HepG2 (cell line): Measurements from ENCODE around the gene PIK3C2B. TPM values are rescaled to one million over a fixed set of nuclear protein-coding genes. Genes with fewer than 3 reads are reported as not detected.

ENCODE experiments used
- ELF3 ChIP-seq: IDR thresholded peaks from 2 replicates; pipeline ENCODE4 v1.6.1; 2016; ENCODE audit warnings: missing genetic modification reagents, missing compliant biosample characterization
- GABPB1 ChIP-seq: IDR thresholded peaks from 2 replicates; pipeline ENCODE4 v1.6.1; 2016; ENCODE audit warnings: mild to moderate bottlenecking, missing genetic modification reagents, moderate library complexity, missing compliant biosample characterization
- HES4 ChIP-seq: sonication (generic); formaldehyde crosslinking; IDR thresholded peaks from 2 replicates; pipeline ENCODE4 v1.9.0; 2021; ENCODE audit warnings: mild to moderate bottlenecking, missing genetic modification reagents, borderline replicate concordance
- IRF2 ChIP-seq: IDR thresholded peaks from 2 replicates; pipeline ENCODE4 v1.6.1; 2018; ENCODE audit warnings: missing genetic modification reagents, missing compliant biosample characterization
- KLF12 ChIP-seq: sonication (generic); formaldehyde crosslinking; IDR thresholded peaks from 2 replicates; pipeline ENCODE4 v1.4.0; 2020; ENCODE audit warnings: missing genetic modification reagents, borderline replicate concordance
- MEF2D ChIP-seq: sonication (generic); formaldehyde crosslinking; IDR thresholded peaks from 2 replicates; pipeline ENCODE4 v1.5.1; 2020; ENCODE audit warnings: mild to moderate bottlenecking, missing genetic modification reagents
- SOX13 ChIP-seq, 3 experiments: fragments of 450-650 bp in 1 of 3; sonication (generic) in 1 of 3; formaldehyde crosslinking in 1 of 3; IDR thresholded peaks in 2 of 3; conservative IDR thresholded peaks in 1 of 3; 2 replicates each; pipeline versions ENCODE4 v1.5.0 to v1.6.1; 2016 to 2020; ENCODE audit warnings: antibody characterized with exemption in 1 of 3, mild to moderate bottlenecking in 1 of 3, missing compliant biosample characterization in 1 of 3, missing genetic modification reagents in 1 of 3, moderate library complexity in 1 of 3
- SP4 ChIP-seq: sonication (generic); formaldehyde crosslinking; IDR thresholded peaks from 2 replicates; pipeline ENCODE4 v1.8.1; 2023; ENCODE audit warnings: mild to moderate bottlenecking, missing genetic modification reagents
- TSC22D2 ChIP-seq: sonication (generic); formaldehyde crosslinking; IDR thresholded peaks from 2 replicates; pipeline ENCODE4 v1.5.1; 2020; ENCODE audit warnings: missing genetic modification reagents, mild to moderate bottlenecking, borderline replicate concordance
- ZC3H4 ChIP-seq: sonication (generic); formaldehyde crosslinking; IDR thresholded peaks from 2 replicates; pipeline ENCODE4 v1.4.0; 2020; ENCODE audit warnings: missing genetic modification reagents, borderline replicate concordance
- ZNF136 ChIP-seq: sonication (generic); formaldehyde crosslinking; IDR thresholded peaks from 2 replicates; pipeline ENCODE4 v1.8.1; 2022; ENCODE audit warnings: low read depth, mild to moderate bottlenecking, moderate library complexity, missing genetic modification reagents
- ZNF180 ChIP-seq: sonication (generic); formaldehyde crosslinking; IDR thresholded peaks from 2 replicates; pipeline ENCODE4 v1.4.0; 2020; ENCODE audit warnings: low read depth, missing genetic modification reagents, borderline replicate concordance
- ZNF205 ChIP-seq: IDR thresholded peaks from 2 replicates; pipeline ENCODE4 v1.6.1; 2018; ENCODE audit warnings: missing biosample characterization, missing genetic modification reagents
- ZNF292 ChIP-seq: sonication (generic); formaldehyde crosslinking; IDR thresholded peaks from 2 replicates; pipeline ENCODE4 v1.8.1; 2022; ENCODE audit warnings: mild to moderate bottlenecking, low read depth, missing genetic modification reagents, borderline replicate concordance
- ZNF34 ChIP-seq: sonication (generic); formaldehyde crosslinking; IDR thresholded peaks from 2 replicates; pipeline ENCODE4 v1.4.0; 2020; ENCODE audit warnings: mild to moderate bottlenecking, missing genetic modification reagents, borderline replicate concordance
- ZNF343 ChIP-seq: sonication (generic); formaldehyde crosslinking; IDR thresholded peaks from 2 replicates; pipeline ENCODE4 v1.4.0; 2020; ENCODE audit warnings: mild to moderate bottlenecking, missing genetic modification reagents
- ZNF546 ChIP-seq: sonication (generic); formaldehyde crosslinking; conservative IDR thresholded peaks from 2 replicates; pipeline ENCODE4 v1.8.1; 2023; ENCODE audit warnings: mild to moderate bottlenecking, missing genetic modification reagents
- ZSCAN31 ChIP-seq: sonication (generic); formaldehyde crosslinking; IDR thresholded peaks from 2 replicates; pipeline ENCODE4 v1.5.0; 2020; ENCODE audit warnings: low read depth, mild to moderate bottlenecking, missing genetic modification reagents
- polyA plus RNA-seq, 8 experiments: library from polyadenylated mRNA; depleted of rRNA in 3 of 8; stranded (reverse) in 7 of 8; unstranded in 1 of 8; fragments of >200 nt; fragmentation: Illumina TruSeq in 4 of 8; extraction: Trizol in 4 of 8; gene quantifications; 2 replicates each; pipeline versions ENCODE4 v1.2.1 to v1.2.3, GENCODE V29; 2011 to 2016; ENCODE audit warnings: low read depth in 4 of 8, missing spikeins in 1 of 8, mixed read lengths in 1 of 8; ENCODE audit not compliant: insufficient read depth in 1 of 8
- total RNA-seq, 5 experiments: library from RNA; depleted of rRNA; stranded (reverse); fragments of >200 nt; fragmentation: Illumina TruSeq; extraction: Trizol; gene quantifications; 2 replicates each; pipeline ENCODE4 v1.2.3, GENCODE V29; 2016; ENCODE audit warnings: low read depth in 1 of 5
- TF ChIP-seq, protein P1 (sequence below): IDR thresholded peaks from 2 replicates; pipeline ENCODE4 v1.6.1; 2018; ENCODE audit warnings: missing genetic modification reagents
- TF ChIP-seq, protein P2 (sequence below): sonication (generic); formaldehyde crosslinking; IDR thresholded peaks from 2 replicates; pipeline ENCODE4 v1.4.0; 2020; ENCODE audit warnings: mild to moderate bottlenecking, low read depth, missing genetic modification reagents
- TF ChIP-seq, protein P3 (sequence below): sonication (generic); formaldehyde crosslinking; IDR thresholded peaks from 2 replicates; pipeline ENCODE4 v1.9.0; 2022; ENCODE audit warnings: low read depth, missing genetic modification reagents
- TF ChIP-seq, protein P4 (sequence below): sonication (generic); formaldehyde crosslinking; IDR thresholded peaks from 2 replicates; pipeline ENCODE4 v1.5.1; 2020; ENCODE audit warnings: mild to moderate bottlenecking, missing genetic modification reagents, borderline replicate concordance

Gene PIK3C2B
- total and polyA plus RNA-seq, 2 of the 13 experiments (the other 11 are each of a cell fraction or from before 2014, with no cell fraction given) = 3.4 to 4.5 TPM

DNA sequence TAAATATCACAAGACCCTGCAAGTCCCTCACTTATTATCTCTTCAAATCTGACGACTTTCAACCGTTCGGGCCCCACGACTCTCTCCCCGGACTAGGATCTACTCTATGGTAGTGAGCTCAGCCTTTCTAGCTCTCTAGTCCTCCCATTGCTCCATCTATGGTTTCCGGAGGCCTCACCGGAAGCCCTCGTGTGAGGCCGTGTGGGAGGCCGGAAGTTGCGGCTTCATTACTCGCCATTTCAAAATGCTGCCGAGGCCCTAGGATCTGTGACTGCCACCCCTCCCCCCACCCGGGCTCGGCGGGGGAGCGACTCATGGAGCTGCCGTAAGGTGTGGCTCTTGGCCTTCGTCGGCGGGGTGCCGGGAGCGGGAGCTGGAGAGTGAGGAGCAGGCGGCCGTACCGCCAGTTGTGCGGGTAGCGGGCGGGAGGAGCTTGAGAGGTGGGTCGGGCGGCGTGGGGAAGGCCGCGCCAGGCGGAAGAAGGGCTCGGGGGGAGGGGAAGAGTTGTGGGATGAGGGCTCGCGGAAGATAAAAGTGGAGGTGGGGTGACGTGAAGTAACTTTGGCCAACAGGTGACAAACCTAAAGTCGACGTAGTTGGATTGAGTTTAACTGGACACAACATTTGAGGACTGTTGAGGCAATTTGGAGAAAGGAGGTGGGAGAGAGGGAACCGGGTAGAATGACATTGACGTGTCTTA is 21.7 kb upstream of the PIK3C2B start, which contains the start of gene MDM4 (continued):
- TF ChIP-seq IRF2 (peak; percentile 16; the same call in 1 of the 2 replicates), ZNF34 (CRISPR knock-in tag) (peak; percentile 75; the same call in 1 of the 2 replicates), ZSCAN31 (CRISPR knock-in tag) (peak; percentile 79), ZNF136 (CRISPR knock-in tag) (peak; percentile 47; the same call in 1 of the 2 replicates), ZNF292 (CRISPR knock-in tag) (peak; percentile 49; the same call in 1 of the 2 replicates), SOX13 (IDR thresholded peaks at IDR 0.05) (no peak), SOX13 (CRISPR knock-in tag; conservative IDR thresholded peaks at IDR 0.05 in 1 of 2, IDR thresholded peaks at IDR 0.05 in 1 of 2) (0 out of 4 replicates have a peak, but pooled peaks of 1 of the 2 experiments have one; percentile 49), ZNF343 (CRISPR knock-in tag) (peak; percentile 95; the same call in 1 of the 2 replicates), ZNF180 (CRISPR knock-in tag) (no peak), TSC22D2 (CRISPR knock-in tag) (0 out of 2 replicates have a peak, but pooled peaks have one; percentile 71), ZNF205 (CRISPR knock-in tag) (peak; percentile 92), SP4 (CRISPR knock-in tag) (peak; percentile 69), KLF12 (CRISPR knock-in tag) (peak; percentile 75; the same call in 1 of the 2 replicates), HES4 (CRISPR knock-in tag) (peak; percentile 18; the same call in 1 of the 2 replicates), ZC3H4 (CRISPR knock-in tag) (peak; percentile 68; the same call in 1 of the 2 replicates), ZNF546 (CRISPR knock-in tag) (peak; percentile 97), GABPB1 (CRISPR knock-in tag) (peak; percentile 97), MEF2D (peak; percentile 95), ELF3 (peak; percentile 74)
- TF ChIP-seq, protein P1, sequence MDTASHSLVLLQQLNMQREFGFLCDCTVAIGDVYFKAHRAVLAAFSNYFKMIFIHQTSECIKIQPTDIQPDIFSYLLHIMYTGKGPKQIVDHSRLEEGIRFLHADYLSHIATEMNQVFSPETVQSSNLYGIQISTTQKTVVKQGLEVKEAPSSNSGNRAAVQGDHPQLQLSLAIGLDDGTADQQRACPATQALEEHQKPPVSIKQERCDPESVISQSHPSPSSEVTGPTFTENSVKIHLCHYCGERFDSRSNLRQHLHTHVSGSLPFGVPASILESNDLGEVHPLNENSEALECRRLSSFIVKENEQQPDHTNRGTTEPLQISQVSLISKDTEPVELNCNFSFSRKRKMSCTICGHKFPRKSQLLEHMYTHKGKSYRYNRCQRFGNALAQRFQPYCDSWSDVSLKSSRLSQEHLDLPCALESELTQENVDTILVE = peak; percentile 90
- TF ChIP-seq, protein P2, sequence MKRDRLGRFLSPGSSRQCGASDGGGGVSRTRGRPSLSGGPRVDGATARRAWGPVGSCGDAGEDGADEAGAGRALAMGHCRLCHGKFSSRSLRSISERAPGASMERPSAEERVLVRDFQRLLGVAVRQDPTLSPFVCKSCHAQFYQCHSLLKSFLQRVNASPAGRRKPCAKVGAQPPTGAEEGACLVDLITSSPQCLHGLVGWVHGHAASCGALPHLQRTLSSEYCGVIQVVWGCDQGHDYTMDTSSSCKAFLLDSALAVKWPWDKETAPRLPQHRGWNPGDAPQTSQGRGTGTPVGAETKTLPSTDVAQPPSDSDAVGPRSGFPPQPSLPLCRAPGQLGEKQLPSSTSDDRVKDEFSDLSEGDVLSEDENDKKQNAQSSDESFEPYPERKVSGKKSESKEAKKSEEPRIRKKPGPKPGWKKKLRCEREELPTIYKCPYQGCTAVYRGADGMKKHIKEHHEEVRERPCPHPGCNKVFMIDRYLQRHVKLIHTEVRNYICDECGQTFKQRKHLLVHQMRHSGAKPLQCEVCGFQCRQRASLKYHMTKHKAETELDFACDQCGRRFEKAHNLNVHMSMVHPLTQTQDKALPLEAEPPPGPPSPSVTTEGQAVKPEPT (CRISPR knock-in tag) = peak; percentile 94; the same call in 1 of the 2 replicates
- TF ChIP-seq, protein P3, sequence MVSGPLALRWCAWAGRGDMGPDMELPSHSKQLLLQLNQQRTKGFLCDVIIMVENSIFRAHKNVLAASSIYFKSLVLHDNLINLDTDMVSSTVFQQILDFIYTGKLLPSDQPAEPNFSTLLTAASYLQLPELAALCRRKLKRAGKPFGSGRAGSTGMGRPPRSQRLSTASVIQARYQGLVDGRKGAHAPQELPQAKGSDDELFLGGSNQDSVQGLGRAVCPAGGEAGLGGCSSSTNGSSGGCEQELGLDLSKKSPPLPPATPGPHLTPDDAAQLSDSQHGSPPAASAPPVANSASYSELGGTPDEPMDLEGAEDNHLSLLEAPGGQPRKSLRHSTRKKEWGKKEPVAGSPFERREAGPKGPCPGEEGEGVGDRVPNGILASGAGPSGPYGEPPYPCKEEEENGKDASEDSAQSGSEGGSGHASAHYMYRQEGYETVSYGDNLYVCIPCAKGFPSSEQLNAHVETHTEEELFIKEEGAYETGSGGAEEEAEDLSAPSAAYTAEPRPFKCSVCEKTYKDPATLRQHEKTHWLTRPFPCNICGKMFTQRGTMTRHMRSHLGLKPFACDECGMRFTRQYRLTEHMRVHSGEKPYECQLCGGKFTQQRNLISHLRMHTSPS (CRISPR knock-in tag) = no peak
- TF ChIP-seq, protein P4, sequence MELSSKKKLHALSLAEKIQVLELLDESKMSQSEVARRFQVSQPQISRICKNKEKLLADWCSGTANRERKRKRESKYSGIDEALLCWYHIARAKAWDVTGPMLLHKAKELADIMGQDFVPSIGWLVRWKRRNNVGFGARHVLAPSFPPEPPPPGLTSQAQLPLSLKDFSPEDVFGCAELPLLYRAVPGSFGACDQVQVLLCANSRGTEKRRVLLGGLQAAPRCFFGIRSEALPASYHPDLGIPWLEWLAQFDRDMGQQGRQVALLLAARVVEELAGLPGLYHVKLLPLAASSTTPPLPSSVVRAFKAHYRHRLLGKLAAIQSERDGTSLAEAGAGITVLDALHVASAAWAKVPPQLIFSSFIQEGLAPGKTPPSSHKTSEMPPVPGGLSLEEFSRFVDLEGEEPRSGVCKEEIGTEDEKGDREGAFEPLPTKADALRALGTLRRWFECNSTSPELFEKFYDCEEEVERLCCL (CRISPR knock-in tag) = peak; percentile 89; the same call in 1 of the 2 replicates
